ENCODE data around the gene NOL4L.

The NOL4L gene

DNA sequence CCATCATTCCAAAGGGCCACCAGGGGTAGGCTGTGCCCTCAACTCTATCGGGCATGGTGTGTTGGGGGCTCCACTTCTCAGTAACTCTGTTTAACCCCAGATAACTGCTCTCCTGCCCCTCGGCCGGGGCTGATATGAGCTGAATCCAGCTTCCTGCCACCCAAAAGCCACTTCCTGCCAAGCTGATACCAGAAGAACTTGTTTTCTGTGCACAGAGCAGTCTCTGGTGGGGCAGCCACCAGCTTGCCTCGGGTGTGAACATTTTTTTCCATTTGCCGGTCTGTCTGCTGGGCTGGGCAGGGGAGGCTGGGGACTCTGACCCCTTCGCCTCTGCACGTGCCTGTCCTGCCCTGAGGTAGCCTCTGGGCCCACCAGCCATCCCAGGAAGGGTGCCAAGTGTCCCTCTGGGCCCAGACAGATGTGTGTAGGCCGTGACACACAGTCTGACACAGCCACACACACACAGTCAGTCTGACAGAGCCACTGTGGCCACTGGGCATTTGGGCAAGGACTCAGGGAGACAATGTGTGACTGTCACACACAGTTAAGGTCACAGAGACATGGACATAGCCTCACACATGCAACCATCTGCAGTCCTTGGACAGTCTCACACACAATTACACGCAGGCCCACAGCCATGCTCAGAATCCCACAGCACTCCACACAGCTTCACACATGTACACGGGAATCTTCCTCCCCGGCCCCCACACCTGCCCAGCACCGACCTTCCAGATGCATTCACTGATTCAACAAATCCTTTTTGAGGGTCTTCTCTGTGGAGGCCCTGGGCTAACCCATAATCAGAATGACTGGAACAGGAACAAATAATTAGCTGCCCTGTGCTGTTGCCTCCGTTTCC lies 45.1 kb downstream of the NOL4L start:
- no peak for DNase-seq (ENCODE audit: low read depth)

DNA sequence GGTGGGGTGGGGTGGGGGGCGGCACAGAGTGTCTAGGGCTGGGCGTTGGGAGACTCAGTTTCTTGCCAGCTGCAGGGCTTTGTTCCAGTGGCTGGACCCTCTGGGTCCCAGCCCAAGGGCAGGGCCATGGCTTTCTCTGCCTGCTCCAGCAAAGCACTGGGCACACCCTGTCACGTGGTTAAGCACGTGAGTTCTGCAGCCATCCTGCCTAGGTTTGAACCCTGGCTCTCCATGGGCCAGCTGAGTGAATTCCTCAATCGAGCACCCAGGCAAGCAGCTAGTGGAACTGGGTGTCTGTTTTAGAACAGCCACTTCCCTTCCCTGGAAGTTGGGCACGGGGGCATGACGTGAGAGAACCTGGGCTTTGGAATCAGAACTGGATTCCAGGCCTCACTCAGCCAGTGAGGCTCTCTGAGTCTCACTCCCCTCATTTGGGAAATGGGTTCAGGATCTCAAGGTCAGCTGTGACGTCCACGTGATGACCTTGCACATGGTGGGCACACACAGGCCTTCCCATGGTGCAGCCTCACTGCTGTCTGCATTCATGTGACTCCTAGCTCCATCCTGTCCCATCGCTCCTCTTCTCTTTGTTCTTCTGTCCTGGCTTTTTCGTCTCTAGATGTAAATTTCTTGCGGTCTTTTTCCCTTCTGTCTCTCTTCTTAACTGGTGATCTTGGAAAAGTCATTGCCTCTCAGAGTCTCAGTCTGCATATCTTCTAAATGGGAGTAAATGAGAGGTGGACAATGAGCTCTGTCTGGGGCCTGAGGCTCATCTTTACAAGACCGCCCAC lies 45.9 kb downstream of the NOL4L start:
- no peak for DNase-seq (ENCODE audit: low read depth)

DNA sequence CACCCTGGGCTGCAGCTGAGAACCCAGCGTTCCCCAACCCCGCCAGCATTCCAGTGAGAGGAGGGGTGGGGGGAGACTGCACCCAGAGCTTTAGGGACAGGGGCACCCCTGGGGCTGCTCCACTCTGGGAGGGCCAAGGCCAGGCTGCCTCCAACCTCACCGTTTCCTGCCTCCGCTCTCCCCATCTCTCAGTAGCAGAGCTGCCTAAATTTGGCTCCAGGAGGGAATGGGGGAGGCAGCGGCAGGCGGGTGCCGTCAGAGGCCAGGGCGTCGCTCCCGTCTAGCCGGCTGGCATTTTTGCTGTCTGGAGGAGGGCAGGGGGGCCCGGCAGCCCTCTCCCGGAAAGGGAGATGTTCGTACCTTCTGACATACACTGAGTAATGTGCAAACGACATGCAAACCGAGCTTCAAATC lies 46.6 kb downstream of the NOL4L start:
- no peak for DNase-seq (ENCODE audit: low read depth)

DNA sequence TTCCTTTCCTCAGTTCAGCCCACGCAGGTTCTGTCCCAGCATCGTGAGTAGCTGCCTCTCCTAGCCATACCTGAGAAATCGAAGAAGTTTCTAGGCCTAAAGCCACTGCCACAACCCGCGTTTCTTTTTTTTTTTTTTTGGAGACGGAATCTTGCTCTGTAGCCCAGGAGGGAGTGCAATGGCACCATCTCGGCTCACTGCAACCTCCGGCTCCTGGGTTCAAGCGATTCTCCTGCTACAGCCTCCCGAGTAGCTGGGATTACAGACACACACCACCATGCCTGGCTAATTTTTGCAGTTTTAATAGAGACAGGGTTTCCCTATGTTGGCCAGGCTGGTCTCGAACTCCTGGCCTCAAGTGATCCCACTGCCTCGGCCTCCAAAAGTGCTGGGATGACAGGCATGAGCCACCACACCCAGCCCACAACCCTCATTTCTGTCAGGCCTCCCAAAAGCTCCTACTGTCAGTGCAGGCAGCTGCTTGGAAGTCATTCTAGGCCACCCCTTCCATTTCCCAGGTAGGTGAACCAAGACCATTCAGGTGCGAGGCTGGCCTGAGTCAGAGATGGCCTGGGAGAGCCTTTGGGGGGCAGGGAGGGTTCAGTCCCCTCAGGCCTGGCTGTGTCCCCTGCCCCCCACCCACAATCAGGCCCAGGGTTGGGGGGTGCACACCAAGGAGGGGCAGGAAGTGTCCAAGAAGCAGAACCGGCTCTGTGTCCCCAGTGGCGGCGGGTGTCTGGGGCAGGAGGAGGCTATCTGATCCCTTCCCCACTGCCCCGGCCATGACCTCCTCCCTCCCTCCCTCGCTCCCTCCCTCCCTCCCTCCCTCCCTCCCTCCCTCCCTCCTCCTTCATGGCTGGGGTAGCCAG lies 47.2 kb downstream of the NOL4L start:
- no peak for DNase-seq (ENCODE audit: low read depth)

DNA sequence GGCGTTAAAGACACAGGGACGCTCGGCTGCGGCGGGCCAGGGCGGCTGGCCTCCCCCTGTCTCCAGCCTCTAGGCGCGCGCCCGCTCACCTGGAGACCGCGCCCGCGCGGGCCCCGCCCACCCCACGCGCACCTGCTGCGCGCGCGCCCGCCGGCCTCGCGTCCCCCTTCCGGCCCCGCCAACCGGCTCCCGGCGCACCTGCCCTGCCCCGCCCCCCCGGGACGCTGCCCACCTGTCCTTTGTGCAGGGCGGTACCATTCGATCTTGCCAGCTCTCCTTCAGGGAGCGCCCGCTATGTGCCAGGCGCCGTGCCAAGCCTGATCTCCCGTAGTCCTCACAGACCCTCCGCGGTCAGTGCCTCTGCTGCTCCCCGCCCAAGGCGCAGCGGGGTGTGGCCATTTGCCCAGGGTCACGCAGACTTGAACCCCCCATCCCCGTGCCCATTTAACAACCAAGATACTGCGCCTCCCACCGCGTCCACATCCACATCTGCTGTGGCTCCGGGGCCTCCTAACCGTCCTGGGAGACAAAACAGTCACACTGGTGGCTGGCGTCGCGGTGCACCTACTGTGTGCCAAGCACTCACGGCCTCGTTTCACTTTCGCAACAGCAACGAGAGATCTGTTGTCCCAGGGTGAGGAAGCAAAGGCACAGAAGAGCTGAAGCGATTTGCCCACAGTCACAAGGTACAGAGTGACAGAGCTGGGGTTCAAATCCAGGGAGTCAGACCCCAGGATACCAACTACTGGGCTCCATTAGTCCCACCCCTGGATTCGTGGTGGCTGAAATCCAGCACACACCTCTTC lies 48.1 kb downstream of the NOL4L start:
- no peak for DNase-seq (ENCODE audit: low read depth)

- DNase-seq (ENCODE audit: low read depth) = no peak
Observed at GRCh38 chr20:32535953-32536823, 48.9 kb downstream of the NOL4L start.

DNA sequence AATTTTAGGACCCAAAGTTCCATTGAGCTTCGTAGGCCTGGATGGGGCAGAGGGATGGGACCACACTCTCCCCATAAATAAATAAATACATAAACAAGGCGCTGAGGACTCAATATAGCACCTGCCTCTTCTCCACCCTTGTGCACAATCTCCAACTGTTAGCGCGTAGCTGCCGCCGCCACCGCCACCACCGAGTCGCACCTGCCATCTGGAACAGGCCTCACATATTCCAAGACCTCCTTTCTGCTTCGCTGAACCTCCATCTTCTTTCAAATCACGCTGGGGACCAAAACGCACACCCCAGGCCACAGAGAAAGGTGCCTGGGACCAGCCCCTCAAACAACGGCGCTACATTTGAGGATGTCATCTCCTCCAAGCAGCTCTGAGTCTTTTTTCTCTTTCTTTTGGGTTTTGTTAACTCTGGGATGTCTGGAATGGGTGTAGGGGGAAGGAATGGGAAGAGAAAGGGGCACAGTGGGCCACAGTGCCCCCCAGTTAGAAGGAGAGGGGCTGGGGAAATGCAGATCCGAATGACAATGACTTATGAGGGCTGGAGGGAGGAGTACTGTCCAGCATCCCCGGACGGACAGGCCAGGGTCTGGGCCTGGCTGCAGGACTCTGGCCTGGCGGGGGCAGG lies 49.7 kb downstream of the NOL4L start:
- no peak for DNase-seq (ENCODE audit: low read depth)

DNA sequence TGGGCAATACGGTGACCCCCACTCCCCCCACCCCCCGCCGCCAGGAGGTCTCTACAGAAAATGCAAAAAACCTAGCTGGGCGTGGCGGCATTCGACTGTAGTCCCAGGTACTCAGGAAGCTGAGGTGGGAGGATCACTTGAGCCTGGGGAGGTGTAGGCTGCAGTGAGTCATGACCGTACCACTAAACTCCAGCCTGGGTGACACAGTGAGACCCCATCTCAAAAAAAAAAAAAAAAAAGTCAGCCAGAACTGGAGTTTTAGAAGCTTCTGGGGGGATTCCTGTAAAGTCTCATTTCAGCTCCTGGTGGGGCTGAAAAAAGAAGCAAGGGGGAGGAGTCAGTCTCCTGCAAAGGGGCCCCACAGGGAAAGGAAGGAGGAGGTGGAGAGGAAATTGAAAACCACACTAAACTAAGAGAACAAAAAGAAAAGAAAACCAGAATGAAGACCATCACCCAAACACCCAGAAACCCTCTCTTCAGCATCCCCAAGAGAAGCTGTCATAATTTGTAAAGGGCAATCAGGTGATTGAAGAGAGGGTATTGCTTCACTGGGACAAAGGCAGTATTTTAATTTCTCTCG lies 50.4 kb downstream of the NOL4L start:
- DNase-seq (ENCODE audit: low read depth) = no peak

DNA sequence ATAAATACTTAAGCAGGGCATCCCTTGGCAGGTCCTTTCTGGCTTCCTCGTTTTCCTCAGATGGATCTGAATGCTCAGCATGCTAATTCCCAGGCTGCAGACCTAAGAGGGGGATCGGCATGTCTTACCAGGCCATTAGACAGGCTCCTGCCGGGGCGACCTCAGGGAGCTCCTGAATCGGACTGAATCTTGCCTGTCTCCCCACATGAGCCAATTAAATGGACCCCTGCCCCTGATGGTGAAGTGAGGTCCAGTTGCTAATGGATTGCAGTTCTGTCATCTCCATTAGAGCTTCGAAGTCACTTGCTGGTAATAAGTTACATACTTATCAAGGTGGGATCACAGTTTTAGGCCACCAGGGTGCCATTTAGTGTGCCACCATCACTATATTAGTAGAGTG lies 51.4 kb downstream of the NOL4L start:
- DNase-seq (ENCODE audit: low read depth) = no peak

DNA sequence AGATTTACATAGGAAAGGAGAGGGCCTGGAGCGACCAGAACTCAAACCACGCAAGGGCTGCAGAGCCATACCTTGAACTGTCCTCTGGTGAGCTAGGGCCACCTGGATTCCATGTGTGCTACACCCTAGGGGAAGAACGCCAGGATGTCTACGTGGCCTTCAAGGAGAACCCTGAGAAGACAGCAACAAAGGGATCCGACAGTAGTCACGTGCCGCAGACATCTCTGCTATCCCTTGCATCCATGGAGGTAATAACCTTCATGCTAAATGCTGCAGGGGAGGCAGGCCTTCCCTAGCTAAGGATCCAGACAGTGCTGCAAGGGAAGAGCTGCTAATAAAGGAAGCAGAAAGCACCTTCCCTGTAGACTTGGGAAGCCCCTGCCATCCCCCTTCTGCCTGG lies 52.9 kb downstream of the NOL4L start:
- no peak for DNase-seq (ENCODE audit: low read depth)

GRCh38 chr20:32528905-32529670 lies 56.0 kb downstream of the NOL4L start:
- DNase-seq (ENCODE audit: low read depth) = no peak

DNA sequence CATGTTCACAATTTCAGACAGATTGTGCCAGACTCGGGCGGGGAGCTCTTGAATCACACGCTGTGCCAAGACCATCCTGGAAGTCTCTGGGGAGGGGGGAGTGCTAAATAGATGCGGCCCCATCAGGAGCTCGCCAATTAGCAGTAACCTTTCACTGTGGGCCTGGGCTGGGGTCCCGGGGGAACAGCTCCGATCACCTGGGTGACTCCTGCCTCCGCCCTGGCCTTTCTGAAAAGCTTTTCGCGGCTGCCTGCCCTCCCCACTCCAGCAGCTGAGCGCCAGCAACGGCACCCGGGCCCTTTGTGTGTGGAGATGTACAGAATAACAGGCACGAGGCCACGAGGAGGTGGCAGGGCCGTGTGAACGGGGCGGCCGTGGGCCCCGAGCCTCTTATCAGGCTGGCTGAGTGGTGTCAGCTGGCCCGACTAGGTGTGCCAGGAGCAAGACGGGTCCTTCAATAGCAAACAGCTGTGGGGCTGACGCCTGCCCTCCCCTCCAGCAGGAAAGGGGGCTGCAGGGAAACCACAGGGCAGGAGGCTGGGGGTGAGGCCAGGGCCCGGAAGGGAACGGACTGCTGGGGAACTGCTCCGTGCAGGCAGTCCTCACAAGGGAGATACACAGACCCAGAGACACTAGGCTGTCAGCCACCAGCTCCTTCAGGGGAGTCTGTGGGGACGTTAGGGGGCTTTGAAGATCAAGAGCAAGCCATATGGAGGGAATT lies 56.8 kb downstream of the NOL4L start:
- no peak for DNase-seq (ENCODE audit: low read depth)

DNA sequence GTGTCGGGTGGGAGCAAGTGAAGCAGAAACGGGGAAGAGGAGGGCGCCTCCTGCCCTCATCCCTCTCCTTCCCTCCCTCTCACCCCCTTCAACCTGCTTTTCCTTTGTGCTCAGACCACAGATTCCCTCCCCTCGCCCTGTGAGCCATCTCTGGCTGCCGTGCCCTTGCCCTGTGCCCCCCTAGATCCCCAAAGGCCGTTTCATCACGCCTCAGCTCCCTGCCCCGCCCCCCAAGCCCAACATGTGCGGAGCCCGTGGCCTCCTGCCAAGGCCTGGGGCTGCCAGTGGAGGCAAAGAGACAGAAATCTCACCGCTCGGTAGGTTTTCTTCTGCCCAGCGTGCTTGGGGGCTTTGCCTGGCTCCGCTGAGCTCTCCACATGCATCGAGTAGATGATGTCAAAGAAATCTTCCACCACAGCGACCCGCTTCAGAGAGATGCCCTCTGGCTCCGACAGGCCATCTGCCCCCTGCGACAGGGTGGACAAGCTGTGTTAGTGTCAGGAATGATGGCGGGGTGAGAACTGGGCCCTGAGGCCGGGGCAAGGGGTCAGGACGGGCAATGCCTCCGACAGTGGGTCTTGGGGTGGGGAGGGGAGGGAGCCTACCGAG lies 57.6 kb downstream of the NOL4L start:
- no peak for DNase-seq (ENCODE audit: low read depth)

GRCh38 chr20:32527052-32527446 lies 58.1 kb downstream of the NOL4L start:
- no peak for DNase-seq (ENCODE audit: low read depth)

GRCh38 chr20:32526541-32526940 lies 58.6 kb downstream of the NOL4L start:
- DNase-seq (ENCODE audit: low read depth) = no peak

DNA sequence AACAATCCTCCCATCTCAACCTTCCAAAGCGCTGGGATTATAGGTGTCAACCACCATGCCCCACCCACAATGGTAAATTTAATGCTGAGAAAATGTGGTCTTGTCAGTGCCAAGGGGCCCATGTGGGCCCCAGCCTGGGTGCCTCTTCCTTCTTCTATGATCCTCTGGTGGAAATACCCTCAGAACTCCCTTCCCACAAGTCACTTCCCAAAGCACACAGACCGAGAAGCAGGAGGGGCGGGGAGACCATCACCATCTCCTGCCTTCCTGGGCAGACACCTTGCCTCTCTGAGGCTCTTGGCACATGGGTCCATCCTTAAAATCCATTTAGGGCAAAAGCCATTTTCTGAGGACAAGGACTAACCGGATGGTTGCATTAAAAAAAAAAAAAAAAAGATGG lies 59.0 kb downstream of the NOL4L start:
- no peak for DNase-seq (ENCODE audit: low read depth)

- DNase-seq (ENCODE audit: low read depth) = no peak
Observed at GRCh38 chr20:32524829-32525501, 60.2 kb downstream of the NOL4L start.
